Esophagus squamous epithelium (tissue), 5 donors: ENCODE results near the gene PRELP. TPM values are rescaled to one million over a fixed set of nuclear protein-coding genes. Genes with fewer than 3 reads are reported as not detected.

Experiments used
- DNase-seq: peaks from one replicate; lab custom pipeline; 2025; lab: John Stamatoyannopoulos, UW
- H3K27ac ChIP-seq, 4 donors: fragments of 200-600 bp; sonication (generic); one replicate each; pipeline ENCODE4 v1.5.1; 2016 to 2019; ENCODE audit warnings: mild to moderate bottlenecking in 1 of 4
- H3K27me3 ChIP-seq, 4 donors: fragments of 200-600 bp; sonication (generic); 1 replicate in 3 of 4; 2 replicates in 1 of 4; pipeline versions ENCODE4 v1.5.1 to v1.6.0; 2017 to 2021; ENCODE audit warnings: antibody characterized with exemption in 1 of 4
- H3K36me3 ChIP-seq, 3 donors: fragments of 200-600 bp; sonication (generic); one replicate each; pipeline ENCODE4 v1.5.1; 2016 to 2019
- H3K4me1 ChIP-seq, 3 donors: fragments of 200-600 bp; sonication (generic); one replicate each; pipeline ENCODE4 v1.5.1; 2017 to 2019
- H3K4me3 ChIP-seq, 4 donors: fragments of 200-600 bp; sonication (generic); 1 replicate in 3 of 4; 2 replicates in 1 of 4; pipeline ENCODE4 v1.5.1; 2016 to 2019; ENCODE audit warnings: mild to moderate bottlenecking in 2 of 4, moderate library complexity in 1 of 4
- H3K9me3 ChIP-seq, 3 donors: fragments of 200-600 bp; sonication (generic); one replicate each; pipeline ENCODE4 v1.5.1; 2016 to 2019
- CTCF ChIP-seq, 6 experiments: fragments of 450-650 bp in 4 of 6; fragments of 200-600 bp in 2 of 6; sonication (generic) in 2 of 6; IDR thresholded peaks; one replicate each; pipeline ENCODE4 v1.5.1; 2016 to 2019; ENCODE audit warnings: antibody characterized with exemption in 6 of 6, mild to moderate bottlenecking in 4 of 6, moderate library complexity in 4 of 6
- POLR2A ChIP-seq, 4 donors: fragments of 450-650 bp; IDR thresholded peaks; one replicate each; pipeline ENCODE4 v1.6.1; 2017; ENCODE audit warnings: antibody characterized with exemption in 4 of 4, mild to moderate bottlenecking in 4 of 4, moderate library complexity in 3 of 4
- WGBS, 2 donors: methylation state at CpG; one replicate each; pipeline ENCODE4 v1.1.5; 2018; 5-methylcytosine and 5-hydroxymethylcytosine counted together
- intact Hi-C: fragments of 100-400 bp; cut with DNase I; formaldehyde crosslinking; loops from one replicate; pipeline ENCODE4 v1.15.0; 2022
- total RNA-seq, 4 donors: library from RNA; depleted of rRNA; stranded (reverse); fragments of >200 nt; gene quantifications; one replicate each; pipeline ENCODE4 v1.1.0, GENCODE V29; 2016
- donor health status: DM: yes; HTN: yes; CAD: no.

Gene PRELP
- total RNA-seq, 4 donors from 2014 or later: 2.2 to 71.0 (median 9.1) TPM

- Histone ChIP-seq H3K4me3 (peak overlapping the region in 3 of 4 donors; percentile 44 to 64 (median 45)), H3K27me3 (peaks cover 0 to 6% (median 0%) of the 10 kb centered on the region in 4 donors), H3K9me3 (no peaks in the 10 kb centered on the region), H3K4me1 (peaks cover 11 to 54% (median 17%) of the 10 kb centered on the region in 3 donors), H3K27ac (peak overlapping the region; percentile 73 to 88 (median 82)), H3K36me3 (peaks cover 0 to 16% (median 0%) of the 10 kb centered on the region in 3 donors)
- 89 to 90% methylated on average over 20 to 26 of the region's 28 CpGs for WGBS, 2 donors
- DNase-seq: no peak
- intact Hi-C loops: loop anchor here (5.0 kb wide), 1 partner anchor 144 kb away; no protein-coding TSS in a partner anchor
- TF ChIP-seq CTCF (IDR thresholded peaks at IDR 0.05): no peak
- TF ChIP-seq POLR2A (IDR thresholded peaks at IDR 0.05): no peak
Observed at GRCh38 chr1:203486618-203487370, 11.2 kb downstream of the PRELP start.

DNA sequence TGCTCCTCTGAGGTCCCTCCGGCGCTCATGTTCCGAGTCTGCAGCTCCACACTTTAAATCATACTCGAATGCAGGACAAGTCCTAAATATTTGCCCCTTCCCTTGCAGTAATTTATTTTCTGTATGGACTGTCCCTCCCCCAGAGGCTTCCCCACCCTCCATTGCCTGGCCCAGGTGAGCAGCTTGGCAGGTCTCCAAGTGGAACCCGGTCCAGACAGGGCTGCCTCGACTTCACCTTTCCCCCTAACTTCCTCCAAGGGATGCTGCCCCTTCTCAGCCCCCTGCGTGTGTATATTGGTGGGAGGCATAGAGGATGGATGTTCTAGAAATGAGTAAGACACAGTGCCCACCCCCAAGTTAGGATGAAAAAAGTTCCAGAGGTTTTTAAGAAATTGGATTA is 12.9 kb downstream of the PRELP start:
- no peak for DNase-seq
- 72 to 78% methylated on average over 7 of the region's 7 CpGs for WGBS, 2 donors
- Histone ChIP-seq H3K4me1 (peaks cover 11 to 45% (median 16%) of the 10 kb centered on the region in 3 donors), H3K27ac (peak overlapping the region in 2 of 4 donors; percentile 82 to 88), H3K27me3 (peaks cover 0 to 6% (median 0%) of the 10 kb centered on the region in 4 donors), H3K36me3 (peaks cover 0 to 14% (median 0%) of the 10 kb centered on the region in 3 donors), H3K9me3 (no peaks in the 10 kb centered on the region), H3K4me3 (no peak overlapping the region)
- intact Hi-C loops: loop anchor here (5.0 kb wide), 1 partner anchor 146 kb away; no protein-coding TSS in a partner anchor
- TF ChIP-seq CTCF (IDR thresholded peaks at IDR 0.05): no peak
- TF ChIP-seq POLR2A (IDR thresholded peaks at IDR 0.05): no peak

DNA sequence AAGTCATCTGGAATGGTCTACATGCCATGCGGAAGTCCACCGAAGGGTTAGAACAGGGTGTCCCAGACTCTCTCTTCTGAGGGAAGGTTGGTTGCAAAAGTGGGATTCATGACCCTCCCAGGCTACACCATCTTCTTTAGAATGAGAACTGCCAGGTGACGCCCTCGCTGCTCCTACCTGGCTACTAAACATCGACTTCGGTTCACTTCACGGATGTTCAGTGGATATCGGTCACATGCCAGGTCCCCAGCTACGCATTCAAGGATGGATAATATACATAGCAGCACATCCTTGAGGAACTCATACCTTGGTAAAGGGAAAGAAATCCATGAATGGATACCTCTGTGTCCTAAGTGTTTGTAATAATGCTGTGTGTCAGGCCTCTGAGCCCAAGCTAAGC is 15.0 kb downstream of the PRELP start:
- Histone ChIP-seq H3K27me3 (peaks cover 0 to 6% (median 0%) of the 10 kb centered on the region in 4 donors), H3K27ac (no peak overlapping the region), H3K4me1 (peaks cover 11 to 31% (median 16%) of the 10 kb centered on the region in 3 donors), H3K36me3 (no peaks in the 10 kb centered on the region), H3K4me3 (no peak overlapping the region), H3K9me3 (no peaks in the 10 kb centered on the region)
- 87 to 94% methylated on average over 8 to 9 of the region's 9 CpGs for WGBS, 2 donors
- DNase-seq: no peak
- intact Hi-C loops: no loop called here
- TF ChIP-seq CTCF (IDR thresholded peaks at IDR 0.05) (no peak), POLR2A (IDR thresholded peaks at IDR 0.05) (no peak)

- Histone ChIP-seq H3K36me3 (no peaks in the 10 kb centered on the region), H3K4me3 (no peak overlapping the region), H3K27me3 (peaks cover 0 to 6% (median 0%) of the 10 kb centered on the region in 4 donors), H3K4me1 (peaks cover 11 to 25% (median 13%) of the 10 kb centered on the region in 3 donors), H3K27ac (no peak overlapping the region), H3K9me3 (no peaks in the 10 kb centered on the region)
- intact Hi-C loops: no loop called here
- 71 to 74% methylated on average over 7 to 9 of the region's 9 CpGs for WGBS, 2 donors
- TF ChIP-seq POLR2A (IDR thresholded peaks at IDR 0.05): no peak
- no peak for TF ChIP-seq CTCF (IDR thresholded peaks at IDR 0.05)
- no peak for DNase-seq
Observed at GRCh38 chr1:203491664-203492063, 16.1 kb downstream of the PRELP start.

GRCh38 chr1:203492082-203492747 is 16.6 kb downstream of the PRELP start:
- WGBS, 2 donors: 49 to 65% methylated on average over 7 of the region's 8 CpGs
- intact Hi-C loops: no loop called here
- Histone ChIP-seq H3K4me1 (peaks cover 7 to 20% (median 9%) of the 10 kb centered on the region in 3 donors), H3K27ac (no peak overlapping the region), H3K27me3 (peaks cover 0 to 6% (median 0%) of the 10 kb centered on the region in 4 donors), H3K9me3 (no peaks in the 10 kb centered on the region), H3K36me3 (no peaks in the 10 kb centered on the region), H3K4me3 (no peak overlapping the region)
- no peak for DNase-seq
- TF ChIP-seq CTCF (IDR thresholded peaks at IDR 0.05): no peak
- TF ChIP-seq POLR2A (IDR thresholded peaks at IDR 0.05): no peak
